IMR-90 (cell line): Measurements from ENCODE around the gene LRRC3B.

Experiments used
- BHLHE40 ChIP-seq: fragments of 150-350 bp; IDR thresholded peaks from 2 replicates; pipeline ENCODE4 v1.6.1; 2016; ENCODE audit warnings: mild to moderate bottlenecking, low read depth, low read length
- CTCF ChIP-seq: conservative IDR thresholded peaks from 2 replicates; pipeline ENCODE4 v1.5.1; 2012; ENCODE audit warnings: mild to moderate bottlenecking, low read depth, low read length, improper control_type of control experiment
- FOS ChIP-seq: fragments of 150-350 bp; IDR thresholded peaks from 2 replicates; pipeline ENCODE4 v1.6.1; 2016; ENCODE audit warnings: low read depth, low read length
- MAFK ChIP-seq: IDR thresholded peaks from 2 replicates; pipeline ENCODE4 v1.6.1; 2012; ENCODE audit warnings: low read depth, low read length, improper control_type of control experiment
- MXI1 ChIP-seq: IDR thresholded peaks from 2 replicates; pipeline ENCODE4 v1.6.1; 2012; ENCODE audit warnings: low read depth, mild to moderate bottlenecking, low read length, moderate library complexity, borderline replicate concordance
- POLR2A ChIP-seq: IDR thresholded peaks from 2 replicates; pipeline ENCODE4 v1.6.1; 2012; ENCODE audit warnings: mild to moderate bottlenecking, low read depth, low read length
- RAD21 ChIP-seq: IDR thresholded peaks from 2 replicates; pipeline ENCODE4 v1.6.1; 2012; ENCODE audit warnings: low read length, improper control_type of control experiment
- SMC3 ChIP-seq: fragments of 150-350 bp; IDR thresholded peaks from 2 replicates; pipeline ENCODE4 v1.6.1; 2016; ENCODE audit warnings: low read depth, mild to moderate bottlenecking, antibody characterized with exemption, low read length, moderate library complexity
- TF ChIP-seq, protein P1 (sequence below): fragments of 150-350 bp; IDR thresholded peaks from 2 replicates; pipeline ENCODE4 v1.6.1; 2017; ENCODE audit warnings: mild to moderate bottlenecking, antibody characterized with exemption, low read length, low read depth
- TF ChIP-seq, protein P2 (sequence below): fragments of 150-350 bp; IDR thresholded peaks from 2 replicates; pipeline ENCODE4 v1.6.1; 2016; ENCODE audit warnings: low read depth, mild to moderate bottlenecking, low read length, moderate library complexity, borderline replicate concordance

GRCh38 chr3:26587571-26587970 is 35.0 kb upstream of the LRRC3B start:
- TF ChIP-seq CTCF (no peak), RAD21 (no peak), FOS (no peak), POLR2A (no peak), SMC3 (no peak), MXI1 (no peak), BHLHE40 (no peak), MAFK (no peak)
- TF ChIP-seq, protein P1, sequence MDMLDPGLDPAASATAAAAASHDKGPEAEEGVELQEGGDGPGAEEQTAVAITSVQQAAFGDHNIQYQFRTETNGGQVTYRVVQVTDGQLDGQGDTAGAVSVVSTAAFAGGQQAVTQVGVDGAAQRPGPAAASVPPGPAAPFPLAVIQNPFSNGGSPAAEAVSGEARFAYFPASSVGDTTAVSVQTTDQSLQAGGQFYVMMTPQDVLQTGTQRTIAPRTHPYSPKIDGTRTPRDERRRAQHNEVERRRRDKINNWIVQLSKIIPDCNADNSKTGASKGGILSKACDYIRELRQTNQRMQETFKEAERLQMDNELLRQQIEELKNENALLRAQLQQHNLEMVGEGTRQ = no peak
- TF ChIP-seq, protein P2, sequence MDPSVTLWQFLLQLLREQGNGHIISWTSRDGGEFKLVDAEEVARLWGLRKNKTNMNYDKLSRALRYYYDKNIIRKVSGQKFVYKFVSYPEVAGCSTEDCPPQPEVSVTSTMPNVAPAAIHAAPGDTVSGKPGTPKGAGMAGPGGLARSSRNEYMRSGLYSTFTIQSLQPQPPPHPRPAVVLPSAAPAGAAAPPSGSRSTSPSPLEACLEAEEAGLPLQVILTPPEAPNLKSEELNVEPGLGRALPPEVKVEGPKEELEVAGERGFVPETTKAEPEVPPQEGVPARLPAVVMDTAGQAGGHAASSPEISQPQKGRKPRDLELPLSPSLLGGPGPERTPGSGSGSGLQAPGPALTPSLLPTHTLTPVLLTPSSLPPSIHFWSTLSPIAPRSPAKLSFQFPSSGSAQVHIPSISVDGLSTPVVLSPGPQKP = no peak
